ENCODE data around the gene STRAP.

STRAP gene

DNA sequence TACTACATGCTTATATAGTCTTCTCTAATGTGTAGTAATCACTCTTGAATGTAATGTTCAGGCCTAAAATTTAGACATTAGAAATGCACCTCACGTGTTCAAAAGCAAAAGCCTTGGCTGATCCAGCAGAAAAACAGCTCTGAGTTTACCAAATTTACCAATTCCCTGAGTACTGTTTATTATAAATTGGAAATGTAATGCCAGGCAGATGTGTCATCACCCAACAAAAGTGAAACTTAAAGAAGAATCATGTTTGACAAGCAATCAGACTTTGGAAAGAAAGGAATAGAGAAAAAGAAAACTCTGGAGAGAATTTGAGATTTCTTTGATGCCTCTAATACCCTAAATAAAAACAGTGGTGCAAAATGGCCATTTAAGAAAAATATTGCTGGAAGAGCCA is 26.5 kb upstream of the STRAP start:
- TF ChIP-seq, protein P1, sequence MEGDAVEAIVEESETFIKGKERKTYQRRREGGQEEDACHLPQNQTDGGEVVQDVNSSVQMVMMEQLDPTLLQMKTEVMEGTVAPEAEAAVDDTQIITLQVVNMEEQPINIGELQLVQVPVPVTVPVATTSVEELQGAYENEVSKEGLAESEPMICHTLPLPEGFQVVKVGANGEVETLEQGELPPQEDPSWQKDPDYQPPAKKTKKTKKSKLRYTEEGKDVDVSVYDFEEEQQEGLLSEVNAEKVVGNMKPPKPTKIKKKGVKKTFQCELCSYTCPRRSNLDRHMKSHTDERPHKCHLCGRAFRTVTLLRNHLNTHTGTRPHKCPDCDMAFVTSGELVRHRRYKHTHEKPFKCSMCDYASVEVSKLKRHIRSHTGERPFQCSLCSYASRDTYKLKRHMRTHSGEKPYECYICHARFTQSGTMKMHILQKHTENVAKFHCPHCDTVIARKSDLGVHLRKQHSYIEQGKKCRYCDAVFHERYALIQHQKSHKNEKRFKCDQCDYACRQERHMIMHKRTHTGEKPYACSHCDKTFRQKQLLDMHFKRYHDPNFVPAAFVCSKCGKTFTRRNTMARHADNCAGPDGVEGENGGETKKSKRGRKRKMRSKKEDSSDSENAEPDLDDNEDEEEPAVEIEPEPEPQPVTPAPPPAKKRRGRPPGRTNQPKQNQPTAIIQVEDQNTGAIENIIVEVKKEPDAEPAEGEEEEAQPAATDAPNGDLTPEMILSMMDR (IDR thresholded peaks at IDR 0.05; ENCODE audit: low read depth, low read length): no peak
- peak; percentile 28 to 71 for DNase-seq (ENCODE audit: low read depth in 2 of 2)
- no peak overlapping the region for H3K4me3 ChIP-seq (replicated peaks in 1 of 2; ENCODE audit: low read depth in 2 of 2, low read length in 2 of 2)

DNA sequence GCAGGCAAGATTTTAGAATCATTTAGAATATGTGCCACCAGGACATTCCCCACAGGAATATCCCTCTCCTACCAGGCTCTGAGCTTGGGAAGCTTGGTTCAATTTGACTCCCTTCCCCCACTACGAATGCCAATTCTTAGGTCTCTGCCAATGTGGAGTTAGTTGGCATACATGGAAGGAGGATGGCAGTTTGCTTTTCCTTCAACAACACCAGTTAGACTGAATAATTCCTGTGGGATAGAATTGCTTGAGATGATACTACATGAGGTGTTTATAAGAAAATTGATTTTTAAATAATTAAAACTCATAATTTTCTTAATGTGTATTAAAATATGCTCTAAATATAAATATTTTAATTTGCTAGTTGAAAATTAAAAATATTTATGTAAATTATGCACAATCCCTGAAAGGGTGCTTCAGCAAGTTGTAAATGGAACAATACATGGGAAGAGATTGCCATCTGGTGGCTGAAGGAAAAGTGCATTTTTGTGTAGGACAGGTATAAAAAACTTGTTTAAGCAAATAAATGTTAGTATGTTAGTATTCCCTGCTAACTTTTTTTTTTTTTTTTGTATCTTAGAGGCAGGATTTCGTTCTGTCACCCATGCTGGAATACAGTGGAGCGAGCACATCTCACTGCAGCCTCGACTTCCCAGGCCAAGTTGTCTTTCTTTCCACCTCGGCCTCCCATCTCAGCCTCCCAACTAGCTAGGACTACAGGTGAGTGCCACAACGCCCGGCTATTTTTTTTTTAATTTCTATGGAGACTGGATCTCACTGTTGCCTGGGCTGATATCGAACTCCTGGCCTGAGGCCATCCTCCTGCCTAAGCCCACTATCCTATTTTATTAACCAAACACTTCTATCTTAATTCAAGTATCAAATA is 25.8 kb upstream of the STRAP start:
- DNase-seq (ENCODE audit: low read depth in 2 of 2): peak; percentile 83 to 89
- TF ChIP-seq, protein P1 (IDR thresholded peaks at IDR 0.05; ENCODE audit: low read depth, low read length): peak; percentile 70
- H3K4me3 ChIP-seq (replicated peaks in 1 of 2; ENCODE audit: low read depth in 2 of 2, low read length in 2 of 2): no peak overlapping the region

DNA sequence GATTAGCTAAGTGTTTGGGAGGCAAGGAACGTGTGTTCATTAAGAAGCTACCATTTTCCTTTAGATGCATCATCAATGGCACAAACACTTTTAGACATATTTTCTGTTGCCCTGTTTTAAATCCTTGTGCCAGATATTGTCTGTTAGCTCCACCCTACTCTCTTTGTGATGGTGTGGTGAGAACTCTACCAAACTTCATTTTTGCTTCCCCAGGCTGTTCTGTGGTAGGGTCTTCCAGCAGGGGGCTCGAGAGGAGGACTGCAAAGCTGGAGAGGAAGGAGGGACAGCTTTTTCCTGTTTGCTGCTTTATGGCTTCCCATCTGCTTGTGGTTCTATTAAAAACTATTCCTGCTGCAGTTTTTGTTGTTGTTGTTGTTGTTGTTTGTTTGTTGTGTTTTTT is 23.8 kb upstream of the STRAP start:
- H3K4me3 ChIP-seq (replicated peaks in 1 of 2; ENCODE audit: low read depth in 2 of 2, low read length in 2 of 2): no peak overlapping the region
- TF ChIP-seq, protein P1 (IDR thresholded peaks at IDR 0.05; ENCODE audit: low read depth, low read length): no peak
- no peak for DNase-seq (ENCODE audit: low read depth in 2 of 2)

DNA sequence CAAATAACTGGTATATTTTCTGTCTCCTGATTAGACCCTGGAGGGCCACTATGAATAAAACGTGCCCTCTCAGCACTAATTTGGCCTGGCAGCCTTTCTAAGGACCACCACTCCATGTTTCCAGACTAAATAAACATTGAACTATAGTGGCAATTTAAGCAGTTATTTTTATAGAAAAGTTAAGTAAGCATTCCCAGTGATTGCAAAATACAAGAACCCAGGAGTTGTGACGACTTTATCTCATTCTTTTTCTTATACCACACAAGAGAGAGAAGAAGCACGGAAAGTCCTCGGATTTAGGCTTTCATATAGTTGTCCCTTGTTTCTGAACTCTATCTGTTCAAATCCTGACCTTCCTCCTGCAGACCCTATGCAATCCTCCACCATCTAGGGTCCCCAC is 23.1 kb upstream of the STRAP start:
- TF ChIP-seq, protein P1 (IDR thresholded peaks at IDR 0.05; ENCODE audit: low read depth, low read length): no peak
- no peak overlapping the region for H3K4me3 ChIP-seq (replicated peaks in 1 of 2; ENCODE audit: low read depth in 2 of 2, low read length in 2 of 2)
- peak in 1 of 2 donors; percentile 51 for DNase-seq (ENCODE audit: low read depth in 2 of 2)

DNA sequence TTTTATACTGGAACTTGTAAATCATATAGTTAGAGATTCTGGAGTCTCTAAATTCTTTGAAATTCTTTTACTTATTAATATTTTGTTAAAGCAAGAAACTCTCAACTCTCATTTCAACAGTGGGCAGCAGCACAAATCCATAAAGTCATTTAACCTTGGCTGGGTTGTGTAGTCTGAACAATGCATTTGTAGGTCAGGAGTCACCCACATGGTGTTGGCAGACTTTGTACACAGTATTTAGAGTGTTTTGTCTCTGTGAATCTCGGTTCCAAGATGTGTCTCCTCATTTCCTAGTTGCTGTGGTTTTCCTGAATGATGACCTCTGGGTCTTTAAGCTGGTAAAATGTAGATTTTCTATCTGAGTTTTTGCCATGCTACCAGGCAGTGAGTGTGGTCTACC is 20.8 kb upstream of the STRAP start:
- TF ChIP-seq, protein P1 (IDR thresholded peaks at IDR 0.05; ENCODE audit: low read depth, low read length): no peak
- peak in 1 of 2 donors; percentile 43 for DNase-seq (ENCODE audit: low read depth in 2 of 2)
- no peak overlapping the region for H3K4me3 ChIP-seq (replicated peaks in 1 of 2; ENCODE audit: low read depth in 2 of 2, low read length in 2 of 2)

DNA sequence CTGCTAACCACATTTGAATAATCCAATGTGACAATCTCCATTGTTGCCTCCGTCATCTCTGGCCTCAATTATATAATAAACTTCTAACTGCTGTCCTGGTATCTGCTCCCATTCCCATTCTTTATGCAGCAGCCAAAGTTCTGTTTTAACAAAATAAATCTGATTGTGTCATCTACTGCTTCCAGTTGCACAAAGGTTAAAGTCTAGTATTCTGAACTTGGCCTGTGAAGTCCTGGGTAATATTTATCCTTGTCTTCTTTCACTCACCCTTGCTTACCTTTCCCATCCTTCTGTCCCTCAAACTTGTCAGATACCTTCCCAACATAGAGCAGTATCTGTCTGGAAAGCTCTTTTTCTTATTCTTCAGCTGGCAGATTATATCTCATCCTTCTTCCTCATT is 19.3 kb upstream of the STRAP start:
- TF ChIP-seq, protein P1 (IDR thresholded peaks at IDR 0.05; ENCODE audit: low read depth, low read length): no peak
- DNase-seq (ENCODE audit: low read depth in 2 of 2): no peak
- H3K4me3 ChIP-seq (replicated peaks in 1 of 2; ENCODE audit: low read depth in 2 of 2, low read length in 2 of 2): no peak overlapping the region

All from cardiac fibroblast (primary cell).